ENCODE results near the gene MSH5. TPM values are rescaled to one million over a fixed set of nuclear protein-coding genes. Genes with fewer than 3 reads are reported as not detected.
A peak's percentile ranks its signal among the peaks of the same experiment; 100 is the strongest.

The MSH5 gene
- total RNA-seq, 1 experiment from 2014 or later, result 156 TPM

DNA sequence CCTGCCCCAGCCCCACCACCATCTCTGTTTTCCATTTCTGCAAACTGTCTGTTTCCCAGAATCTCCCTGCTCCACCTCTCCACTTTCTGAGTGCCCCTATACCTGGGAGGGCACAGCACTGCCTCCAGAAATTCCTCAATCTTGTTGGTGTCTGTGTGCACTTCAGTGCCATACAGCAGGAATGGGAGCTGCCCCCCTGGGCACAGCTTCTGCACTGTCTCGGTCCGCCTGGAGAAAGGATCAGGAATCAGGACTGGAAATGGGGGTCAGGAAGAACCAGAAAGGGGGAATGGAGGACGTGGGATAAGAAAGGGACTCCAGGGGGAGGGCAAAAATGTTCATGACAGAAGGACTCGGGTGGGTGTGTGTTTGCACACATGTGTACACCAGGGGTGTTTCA is 6.1 kb upstream of the MSH5 start:
- CTCF ChIA-PET, result interaction anchor here (0.7 kb wide), 1 partner anchor 197 kb away, joined by 3 read pairs; no protein-coding TSS in a partner anchor
- peak overlapping the region; percentile 94 for H3K27ac Mint-ChIP-seq (ENCODE audit: unreplicated experiment)

DNA sequence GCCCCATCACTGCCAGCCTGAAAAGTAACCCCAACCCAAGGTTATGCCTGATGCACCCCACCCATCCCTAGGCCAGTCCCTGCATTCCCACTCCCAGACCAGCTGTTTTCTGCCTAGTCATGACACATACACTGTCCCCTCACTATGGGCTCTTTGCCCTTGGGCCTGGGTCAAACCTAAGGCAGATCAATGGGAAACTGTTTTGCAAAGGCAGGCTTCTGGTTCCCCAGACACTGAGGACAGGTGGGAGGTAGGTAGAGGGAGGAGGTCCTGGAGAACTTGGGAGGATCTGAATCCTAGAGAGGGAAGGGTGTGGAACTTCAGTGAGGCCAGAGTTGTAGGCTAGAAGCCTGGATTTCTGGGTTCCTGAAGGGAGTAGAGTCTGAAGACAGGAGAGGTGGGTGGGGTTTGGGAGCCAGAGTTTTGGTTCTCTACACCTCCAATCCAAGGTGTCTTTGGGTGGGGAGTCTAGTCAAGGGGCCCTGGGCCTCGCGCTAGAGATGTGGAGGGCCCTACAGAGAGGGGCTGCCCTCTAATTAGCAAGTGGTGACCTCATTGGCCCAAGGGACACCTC is 5.5 kb upstream of the MSH5 start:
- H3K4me1 Mint-ChIP-seq (ENCODE audit: low read depth, unreplicated experiment), result peaks cover 57% of the 10 kb centered on the region
- no peaks in the 10 kb centered on the region for H3K9me3 Mint-ChIP-seq (ENCODE audit: low read depth, unreplicated experiment)
- intact Hi-C loops (cut with micrococcal nuclease; ENCODE audit: unreplicated experiment), result no loop called here
- no TSS peak for BruUV-seq (replicated peaks)
- TF ChIP-seq, protein P1, sequence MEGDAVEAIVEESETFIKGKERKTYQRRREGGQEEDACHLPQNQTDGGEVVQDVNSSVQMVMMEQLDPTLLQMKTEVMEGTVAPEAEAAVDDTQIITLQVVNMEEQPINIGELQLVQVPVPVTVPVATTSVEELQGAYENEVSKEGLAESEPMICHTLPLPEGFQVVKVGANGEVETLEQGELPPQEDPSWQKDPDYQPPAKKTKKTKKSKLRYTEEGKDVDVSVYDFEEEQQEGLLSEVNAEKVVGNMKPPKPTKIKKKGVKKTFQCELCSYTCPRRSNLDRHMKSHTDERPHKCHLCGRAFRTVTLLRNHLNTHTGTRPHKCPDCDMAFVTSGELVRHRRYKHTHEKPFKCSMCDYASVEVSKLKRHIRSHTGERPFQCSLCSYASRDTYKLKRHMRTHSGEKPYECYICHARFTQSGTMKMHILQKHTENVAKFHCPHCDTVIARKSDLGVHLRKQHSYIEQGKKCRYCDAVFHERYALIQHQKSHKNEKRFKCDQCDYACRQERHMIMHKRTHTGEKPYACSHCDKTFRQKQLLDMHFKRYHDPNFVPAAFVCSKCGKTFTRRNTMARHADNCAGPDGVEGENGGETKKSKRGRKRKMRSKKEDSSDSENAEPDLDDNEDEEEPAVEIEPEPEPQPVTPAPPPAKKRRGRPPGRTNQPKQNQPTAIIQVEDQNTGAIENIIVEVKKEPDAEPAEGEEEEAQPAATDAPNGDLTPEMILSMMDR (IDR thresholded peaks at IDR 0.05; ENCODE audit: unreplicated experiment), result no peak
- no peaks in the 10 kb centered on the region for H3K27me3 Mint-ChIP-seq (ENCODE audit: unreplicated experiment)
- CTCF ChIA-PET, result interaction anchor here (1.0 to 1.6 kb wide), 4 partner anchors 12 to 45 kb away, joined by 3 to 5 read pairs (median 4); partner anchors contain the start of gene MPIG6B
- DNase-seq, result no peak
- H3K36me3 Mint-ChIP-seq (ENCODE audit: insufficient read depth, unreplicated experiment), result peaks cover 99% of the 10 kb centered on the region
- H3K27ac Mint-ChIP-seq (ENCODE audit: unreplicated experiment), result peak overlapping the region; percentile 94
- H3K4me3 Mint-ChIP-seq (ENCODE audit: low read depth, unreplicated experiment), result peak overlapping the region; percentile 98

More for the DNA sequence above, 6.1 kb upstream of the MSH5 start:
- TF ChIP-seq, protein P1 (IDR thresholded peaks at IDR 0.05; ENCODE audit: unreplicated experiment), result no peak
- BruUV-seq (replicated peaks), result no TSS peak
- Mint-ChIP-seq H3K36me3 (ENCODE audit: insufficient read depth, unreplicated experiment) (peaks cover 99% of the 10 kb centered on the region), H3K4me1 (ENCODE audit: low read depth, unreplicated experiment) (peaks cover 51% of the 10 kb centered on the region), H3K4me3 (ENCODE audit: low read depth, unreplicated experiment) (peak overlapping the region; percentile 98), H3K27me3 (ENCODE audit: unreplicated experiment) (no peaks in the 10 kb centered on the region), H3K9me3 (ENCODE audit: low read depth, unreplicated experiment) (no peaks in the 10 kb centered on the region)
- intact Hi-C loops (cut with micrococcal nuclease; ENCODE audit: unreplicated experiment), result no loop called here
- DNase-seq, result no peak

DNA sequence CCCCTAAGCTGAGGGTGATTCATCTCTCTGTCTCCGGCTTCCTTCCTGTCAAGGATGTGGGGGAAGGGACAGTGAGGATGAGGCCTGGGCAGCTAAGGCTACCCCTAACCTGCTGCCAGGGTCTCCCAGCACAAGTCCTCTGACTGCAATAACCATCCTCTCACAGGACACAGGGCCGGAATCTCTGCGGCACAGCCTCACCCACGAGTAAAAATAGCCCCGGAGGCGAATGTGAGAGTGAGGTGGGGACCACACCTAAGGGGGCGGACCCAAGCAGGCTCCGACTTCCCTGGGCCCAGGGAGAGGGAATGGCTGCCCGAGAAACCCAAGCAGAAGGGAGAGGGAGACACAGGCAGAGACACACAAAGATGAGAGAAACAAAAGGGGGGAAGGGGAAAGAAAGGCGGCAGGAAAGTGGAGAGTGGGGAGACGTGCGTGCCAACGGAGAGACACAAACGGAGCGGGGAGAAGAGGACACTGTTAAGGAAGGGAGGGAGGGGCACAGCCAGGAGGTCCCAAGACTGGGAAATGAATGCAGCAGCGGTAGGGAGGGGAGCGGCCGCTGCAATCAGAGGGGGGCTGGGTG is 4.9 kb upstream of the MSH5 start:
- CTCF ChIA-PET, result interaction anchor here (0.6 to 1.6 kb wide), 9 partner anchors 12 to 185 kb away, joined by 3 to 5 read pairs (median 3); partner anchors contain the start of genes ABHD16A and MPIG6B
- peaks cover 60% of the 10 kb centered on the region for H3K4me1 Mint-ChIP-seq (ENCODE audit: low read depth, unreplicated experiment)
- H3K9me3 Mint-ChIP-seq (ENCODE audit: low read depth, unreplicated experiment), result no peaks in the 10 kb centered on the region
- H3K27me3 Mint-ChIP-seq (ENCODE audit: unreplicated experiment), result no peaks in the 10 kb centered on the region
- H3K36me3 Mint-ChIP-seq (ENCODE audit: insufficient read depth, unreplicated experiment), result peaks cover 99% of the 10 kb centered on the region
- DNase-seq, result peak; percentile 77
- TF ChIP-seq, protein P1 (IDR thresholded peaks at IDR 0.05; ENCODE audit: unreplicated experiment), result no peak
- intact Hi-C loops (cut with micrococcal nuclease; ENCODE audit: unreplicated experiment), result loop anchor here (5.0 kb wide), 1 partner anchor 33 kb away; the partner anchor contains the start of gene ABHD16A
- H3K27ac Mint-ChIP-seq (ENCODE audit: unreplicated experiment), result peak overlapping the region; percentile 94
- no TSS peak for BruUV-seq (replicated peaks)
- H3K4me3 Mint-ChIP-seq (ENCODE audit: low read depth, unreplicated experiment), result peak overlapping the region; percentile 98

DNA sequence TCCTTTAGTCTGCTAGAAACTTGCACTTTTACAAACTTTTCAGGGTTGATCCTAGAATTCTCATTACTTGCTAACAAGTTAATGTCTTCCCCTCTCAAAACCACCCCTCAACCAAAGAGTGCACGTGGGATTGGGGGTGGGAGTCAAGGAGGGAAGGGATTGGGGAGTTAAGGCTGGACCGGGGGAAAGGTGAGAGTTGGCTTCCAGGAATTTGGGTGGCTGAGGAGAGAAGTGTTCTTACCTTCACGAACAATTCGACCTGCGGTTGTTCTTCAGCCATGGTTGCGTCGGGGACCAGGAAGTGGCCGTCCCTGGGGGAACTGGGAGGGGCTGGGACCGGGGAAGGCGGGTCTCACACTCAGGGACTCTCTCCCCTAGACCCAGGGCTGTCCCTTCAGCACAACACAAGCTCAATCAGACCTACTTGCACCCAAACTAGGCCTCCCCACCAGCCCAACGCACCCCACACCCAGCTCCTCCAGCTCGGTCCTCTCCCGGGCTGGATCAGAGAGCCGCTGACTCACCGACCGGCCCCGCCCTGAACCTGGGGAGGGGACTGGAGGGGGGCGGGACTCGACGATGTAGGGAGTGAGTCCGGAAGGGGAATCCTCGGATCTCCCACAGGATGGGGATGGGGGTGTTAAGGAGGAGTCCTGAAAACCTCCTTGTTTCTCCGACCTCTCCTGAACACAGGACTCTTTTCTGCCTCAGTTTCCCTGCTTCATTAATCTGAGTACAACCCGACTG is 3.6 kb upstream of the MSH5 start, which contains the start of gene CLIC1:
Gene CLIC1 (minus strand): TSS at position 510 of the 747 bp plus-strand sequence. CDS start 230 bp downstream, at position 280.
- Mint-ChIP-seq H3K4me1 (ENCODE audit: low read depth, unreplicated experiment) (peaks cover 60% of the 10 kb centered on the region), H3K36me3 (ENCODE audit: insufficient read depth, unreplicated experiment) (peaks cover 99% of the 10 kb centered on the region), H3K27ac (ENCODE audit: unreplicated experiment) (peak within 1 kb of the TSS; percentile 94), H3K27me3 (ENCODE audit: unreplicated experiment) (no peaks in the 10 kb centered on the region), H3K9me3 (ENCODE audit: low read depth, unreplicated experiment) (no peaks in the 10 kb centered on the region), H3K4me3 (ENCODE audit: low read depth, unreplicated experiment) (peak within 1 kb of the TSS; percentile 98)
- TSS peak; percentile 42 for BruUV-seq (replicated peaks)
- TF ChIP-seq, protein P1 (IDR thresholded peaks at IDR 0.05; ENCODE audit: unreplicated experiment), result no peak
- intact Hi-C loops (cut with micrococcal nuclease; ENCODE audit: unreplicated experiment), result loop anchor here (5.0 kb wide), 1 partner anchor 34 kb away; the partner anchor contains the start of gene ABHD16A
- DNase-seq, result peak; percentile 97
- CTCF ChIA-PET, result interaction anchor here (0.6 to 1.5 kb wide), 8 partner anchors 33 to 87 kb away, joined by 3 to 5 read pairs (median 4); partner anchors contain the start of genes ABHD16A, HSPA1A, HSPA1L and VWA7

All from Calu3 (cell line).